ENCODE results near the gene ARL13A.
"Not testable (repeated sequence)": the region's sequence is repeated elsewhere in the genome, so short reads cannot be mapped to it uniquely, and the experiment has no call there.

The ARL13A gene

GRCh38 chrX:100969408-100969807, at the start of gene ARL13A:
ARL13A (plus strand) TSS chrX:100969708; CDS start chrX:100973690, 3,982 bp downstream.
- DNase-seq, result no peak

DNA sequence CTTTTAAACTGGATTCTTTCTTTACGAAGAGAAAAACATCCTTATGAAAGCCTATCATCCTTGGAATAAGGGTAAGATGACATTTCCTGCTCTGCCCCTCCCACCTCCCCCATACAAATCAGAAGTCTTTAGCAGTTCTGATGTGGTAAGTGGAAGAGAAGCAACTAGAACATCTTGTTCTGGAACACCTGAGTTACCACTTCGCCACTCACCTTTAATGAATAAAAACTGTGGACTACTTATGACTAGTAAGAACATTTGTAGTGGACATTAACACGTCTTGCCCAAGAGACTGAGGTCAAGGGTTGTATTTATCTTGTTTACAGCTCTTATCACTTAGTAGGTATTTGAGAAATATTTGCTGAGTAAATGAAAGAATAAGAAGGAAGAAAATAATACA, 45.1 kb upstream of the ARL13A start:
- DNase-seq, result no peak

DNA sequence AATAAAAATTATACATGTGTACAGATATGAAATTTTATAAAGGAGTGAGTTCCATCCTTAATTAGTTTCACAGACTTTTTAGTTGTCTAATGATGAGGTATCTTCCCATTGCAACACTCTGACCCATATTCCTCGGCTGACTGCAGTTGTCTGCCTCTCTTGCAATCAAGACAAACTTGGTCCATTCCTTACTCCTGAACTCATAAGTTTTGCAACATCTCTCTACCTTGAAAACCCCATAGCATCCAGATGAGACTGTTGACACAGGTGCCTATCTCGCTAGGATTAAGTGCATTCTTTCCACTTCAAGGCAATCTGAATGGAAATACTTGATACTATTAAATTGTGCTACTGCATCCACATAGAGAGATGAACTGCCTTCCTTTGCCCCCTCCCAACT, 43.1 kb upstream of the ARL13A start:
- no peak for DNase-seq

- peak; percentile 24 for DNase-seq
These were observed 40.6 kb upstream of the ARL13A start, which contains the start of gene XKRX for GRCh38 chrX:100928660-100929613. XKRX (minus strand) TSS chrX:100928917; CDS start chrX:100928304, 613 bp downstream.

- DNase-seq, result no peak
These were observed 38.1 kb upstream of the ARL13A start for GRCh38 chrX:100931218-100931924.

DNA sequence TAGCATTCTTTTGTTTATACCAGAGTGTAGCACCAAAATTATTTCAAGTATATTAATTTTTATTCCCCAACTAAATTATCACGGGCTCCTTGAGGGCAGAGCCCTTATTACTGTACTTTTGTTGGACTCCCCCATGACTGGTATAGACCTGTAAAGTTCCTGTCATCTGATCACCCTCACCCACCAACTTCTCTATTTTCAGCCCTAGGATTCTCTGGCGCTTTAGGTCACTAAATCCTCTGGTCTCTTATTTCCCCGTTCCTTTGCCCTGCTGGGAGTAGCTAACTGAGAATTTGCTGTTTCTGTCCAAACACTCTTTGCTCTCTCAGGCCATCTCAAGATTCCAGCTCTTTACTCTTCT, 37.6 kb upstream of the ARL13A start:
- no peak for DNase-seq

DNA sequence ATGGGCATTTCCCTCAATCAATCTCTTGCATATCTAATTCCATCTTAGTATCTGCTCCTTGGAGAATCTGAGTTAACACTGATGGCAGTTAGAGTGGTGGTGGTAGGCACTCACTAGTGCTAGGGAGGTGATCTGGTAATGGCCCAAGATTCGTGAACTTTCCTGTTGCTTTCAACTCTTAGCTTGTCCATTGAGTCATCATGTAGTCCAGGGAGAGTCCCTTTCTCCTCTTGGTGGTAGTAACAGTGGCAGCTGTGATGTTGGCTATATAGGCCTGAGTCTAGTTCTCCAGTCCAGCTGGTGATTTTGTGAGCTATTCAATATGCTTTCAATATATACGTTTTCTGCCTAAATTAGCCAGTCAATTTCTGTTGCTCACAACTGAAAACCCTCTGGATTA, 33.7 kb upstream of the ARL13A start:
- no peak for DNase-seq

- DNase-seq, result no peak
These were observed 30.2 kb upstream of the ARL13A start for GRCh38 chrX:100939333-100939732.

DNA sequence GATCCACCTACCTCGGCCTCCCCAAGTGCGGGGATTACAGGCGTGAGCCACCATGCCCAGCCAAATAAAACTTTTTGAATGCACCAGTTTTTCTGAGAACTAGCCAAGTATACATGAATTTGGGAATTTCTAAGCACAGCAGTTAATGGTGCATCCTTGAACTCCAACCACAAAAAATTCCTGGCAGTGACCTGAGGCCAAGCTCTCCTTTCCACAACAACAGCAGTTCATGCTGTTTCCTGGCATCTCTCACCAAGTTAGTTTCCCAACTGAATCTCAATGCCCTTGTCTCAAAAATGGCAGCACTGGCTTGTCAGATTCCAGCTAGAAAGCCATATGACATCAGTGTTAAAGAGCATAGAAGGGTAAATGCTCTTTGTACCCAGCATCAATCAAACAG, 24.9 kb upstream of the ARL13A start:
- no peak for DNase-seq

DNA sequence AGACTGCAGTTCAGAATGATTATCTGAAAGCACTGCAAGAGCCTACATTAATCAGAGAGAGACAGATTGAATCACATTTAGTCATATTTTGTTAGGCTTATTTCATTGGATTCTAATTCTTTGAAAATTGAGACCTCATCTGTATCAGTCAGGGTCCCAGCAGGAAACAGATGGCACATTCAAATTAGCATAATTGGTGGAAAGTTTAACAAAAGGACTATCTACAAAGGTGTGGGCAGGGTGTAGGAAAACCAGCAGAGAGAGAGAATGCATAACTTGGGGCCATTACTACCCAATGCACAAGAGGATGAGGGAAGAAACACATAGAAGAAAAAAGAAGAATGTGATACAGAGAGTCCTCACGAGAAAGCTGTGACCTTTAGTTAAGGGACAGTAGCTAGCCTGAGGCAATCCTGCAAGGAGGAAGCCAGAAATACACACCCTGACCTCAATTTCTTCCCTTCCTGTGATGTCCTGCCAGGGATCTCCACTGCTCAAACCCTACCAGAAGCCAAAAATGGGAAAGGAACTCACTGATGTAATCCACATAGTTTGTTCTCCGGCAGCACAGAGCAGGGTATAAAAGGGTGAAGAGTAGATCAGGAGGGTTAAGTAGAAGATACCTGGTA, 23.1 kb upstream of the ARL13A start:
- peak; percentile 0 for DNase-seq

DNA sequence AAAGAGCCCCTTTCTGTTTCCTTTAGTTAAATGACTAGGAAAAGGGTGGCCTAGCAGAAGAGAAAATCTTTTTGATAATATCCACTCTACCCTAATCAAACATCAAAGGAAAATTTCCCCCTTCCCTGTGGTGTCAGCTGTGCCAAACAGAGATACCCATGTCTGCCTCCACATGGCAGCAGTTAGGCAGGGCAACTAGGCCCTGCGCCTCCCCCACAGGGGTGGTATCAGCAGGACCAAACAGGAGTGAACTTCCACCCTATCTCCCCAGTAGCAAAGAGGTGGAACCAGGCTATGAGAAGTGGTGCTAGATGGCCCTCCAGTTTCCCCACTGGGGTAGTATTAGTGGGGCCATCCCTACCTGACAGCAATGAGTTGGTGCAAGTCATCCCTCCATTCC, 21.0 kb upstream of the ARL13A start:
- no peak for DNase-seq

- DNase-seq, result no peak
These were observed 6.7 kb upstream of the ARL13A start for GRCh38 chrX:100962811-100963210.

GRCh38 chrX:100964362-100964761, 5.1 kb upstream of the ARL13A start:
- no peak for DNase-seq

GRCh38 chrX:100969936-100970335, 428 bp downstream of the ARL13A start:
- no peak for DNase-seq

- DNase-seq, result no peak
These were observed 3.9 kb downstream of the ARL13A start for GRCh38 chrX:100973411-100973810.

DNA sequence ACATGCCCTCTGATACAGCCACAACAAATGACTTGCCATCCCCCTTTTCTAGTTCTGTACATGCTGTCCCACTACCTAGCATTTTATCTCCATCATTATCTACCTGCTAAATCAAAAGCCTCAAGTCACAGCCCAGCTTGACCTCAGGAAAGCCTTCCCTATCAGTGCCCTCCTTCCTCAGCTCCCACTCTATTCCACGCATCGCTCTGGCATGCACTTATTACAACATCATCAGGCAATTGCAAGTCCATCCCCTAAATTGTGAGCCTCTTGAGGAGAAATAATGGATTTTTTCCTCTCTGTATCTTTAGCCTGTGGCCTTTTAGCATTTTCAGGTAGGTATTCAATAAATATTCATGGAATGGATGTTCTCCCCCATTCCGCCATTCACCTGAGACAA, 5.7 kb downstream of the ARL13A start:
- DNase-seq, result no peak

DNA sequence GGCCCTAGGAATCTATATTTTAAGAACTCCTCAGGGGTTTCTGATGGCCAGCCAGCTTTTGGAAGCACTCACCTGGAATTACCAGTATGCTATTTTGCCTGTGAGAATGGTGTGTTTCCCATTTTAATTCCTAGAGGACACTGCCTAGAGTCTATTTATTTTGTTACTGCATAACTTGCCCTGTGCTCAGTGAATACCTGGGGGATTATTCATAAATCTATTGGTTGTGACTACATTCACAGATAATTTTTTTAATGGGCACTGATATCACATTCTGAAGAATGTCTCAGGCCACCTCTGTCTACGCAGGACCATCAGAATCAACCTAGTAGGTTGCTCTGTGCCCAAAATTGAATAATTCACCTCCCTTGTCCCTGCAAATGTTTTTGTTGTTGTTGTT, 6.7 kb downstream of the ARL13A start:
- no peak for DNase-seq

DNA sequence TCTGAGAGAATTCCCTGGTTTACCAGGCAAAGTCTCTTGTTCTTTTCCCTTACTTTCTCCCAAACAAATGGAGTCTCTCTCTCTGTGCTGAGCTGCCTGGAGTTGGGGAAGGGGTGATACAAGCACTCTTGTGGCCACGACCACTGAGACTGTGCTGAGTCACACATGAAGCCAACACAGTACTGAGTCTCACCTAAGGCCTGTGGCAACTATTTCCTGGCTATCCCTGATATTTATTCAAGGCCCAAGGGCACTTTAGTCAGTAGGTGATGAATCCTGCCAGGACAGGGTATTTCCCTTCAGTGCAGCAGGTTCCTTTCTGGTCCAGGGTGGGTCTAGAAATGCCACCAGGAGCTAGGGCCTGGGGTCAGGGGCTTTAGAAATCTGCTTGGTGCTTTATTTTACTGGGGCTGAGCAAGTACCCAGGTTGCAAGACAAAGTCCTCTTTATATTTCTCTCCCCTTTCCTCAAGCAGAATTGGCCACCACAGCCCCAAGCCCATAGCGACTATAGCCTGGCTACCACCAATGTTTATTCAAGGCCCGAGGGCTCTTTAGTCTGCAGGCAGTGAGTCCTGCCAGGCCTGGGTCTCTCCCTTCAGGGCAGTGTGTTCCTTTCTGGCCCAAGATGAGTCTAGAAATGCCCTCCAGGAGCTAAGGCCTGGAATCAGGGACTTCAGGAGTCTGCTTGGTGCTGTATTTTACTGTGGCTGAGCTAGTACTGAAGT, 10.5 kb downstream of the ARL13A start:
- DNase-seq, result no peak

GRCh38 chrX:100980608-100981497, 11.3 kb downstream of the ARL13A start:
- no peak for DNase-seq

DNA sequence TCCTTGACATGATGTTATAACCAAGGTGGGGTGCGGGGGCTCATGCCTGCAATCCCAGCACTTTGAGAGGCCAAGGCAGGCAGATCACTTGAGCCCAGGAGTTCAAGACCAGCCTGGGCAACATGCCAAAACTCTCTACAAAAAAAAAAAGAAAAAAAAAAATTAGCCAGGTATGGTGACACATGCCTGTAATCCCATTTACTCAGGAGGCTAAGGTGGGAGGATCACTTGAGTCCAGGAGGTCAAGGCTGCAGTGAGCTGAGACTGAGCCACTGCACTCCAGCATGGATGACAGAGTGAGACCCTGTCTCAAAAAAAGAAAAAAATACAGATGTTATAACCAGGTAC, 12.0 kb downstream of the ARL13A start:
- not testable (repeated sequence) for DNase-seq

DNA sequence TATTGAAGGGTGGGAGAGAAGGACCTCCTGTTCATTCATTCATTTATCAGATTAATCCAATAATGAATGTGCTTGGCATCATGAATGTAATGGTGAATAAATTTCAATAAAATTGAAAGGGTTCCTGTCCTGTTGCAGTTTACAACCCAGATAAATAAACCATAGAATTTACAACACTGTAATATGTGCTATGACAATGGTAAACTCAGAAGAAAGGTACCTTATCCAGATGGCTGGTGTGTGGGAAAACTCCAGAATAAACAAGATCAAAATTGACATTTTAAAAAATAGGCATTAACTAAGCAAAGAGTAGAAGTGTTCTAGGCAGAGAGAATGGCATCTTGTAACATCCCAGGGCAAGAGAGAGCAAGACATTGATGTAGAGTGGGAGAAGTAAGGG, 15.3 kb downstream of the ARL13A start:
- no peak for DNase-seq

GRCh38 chrX:100990139-100990538, 20.6 kb downstream of the ARL13A start:
- DNase-seq, result no peak
